SK-N-SH (cell line): Measurements from ENCODE around the gene NCAPD3. TPM values are rescaled to one million over a fixed set of nuclear protein-coding genes. Genes with fewer than 3 reads are reported as not detected.
A peak's percentile ranks its signal among the peaks of the same experiment; 100 is the strongest.

Experiments used
- CTCF ChIA-PET: fragments of 300-600, 350-600 bp; formaldehyde crosslinking; extraction: SDS; loops from one replicate; lab custom pipeline; 2021; lab: Yijun Ruan, JAX
- POLR2A ChIA-PET: fragments of 350-600 bp; sonication (Branson Sonifier 250); formaldehyde crosslinking; extraction: SDS; loops from one replicate; lab custom pipeline; 2020; ENCODE audit warnings: antibody characterized with exemption, inconsistent platforms; lab: Yijun Ruan, JAX
- DNase-seq: peaks from one replicate; pipeline ENCODE4 v3.0.0; 2012
- H2AFZ ChIP-seq: fragments of 200-600 bp; sonication (generic); 2 replicates; pipeline ENCODE4 v1.8.1; 2016; ENCODE audit warnings: antibody characterized with exemption, mild to moderate bottlenecking, low read depth
- H3F3A ChIP-seq: fragments of 200-600 bp; sonication (generic); replicated peaks from 2 replicates; pipeline ENCODE3; 2016; ENCODE audit warnings: antibody characterized with exemption, mild to moderate bottlenecking; ENCODE audit not compliant: insufficient read depth
- H3K27ac ChIP-seq, 2 experiments: fragments of 200-500 bp in 1 of 2; fragments of 200-600 bp in 1 of 2; sonication (Bioruptor generic) in 1 of 2; sonication (generic), shearing (Covaris generic) in 1 of 2; 2 replicates each; pipeline versions ENCODE4 v1.5.1 to v1.6.1; 2014 to 2016; ENCODE audit warnings: low read depth in 2 of 2, inconsistent platforms in 1 of 2, low read length in 1 of 2, mild to moderate bottlenecking in 1 of 2, mixed read lengths in 1 of 2
- H3K27me3 ChIP-seq: fragments of 200-600 bp; sonication (generic), shearing (Covaris generic); 2 replicates; pipeline ENCODE4 v1.6.1; 2016; ENCODE audit warnings: mixed run types; ENCODE audit not compliant: insufficient read depth
- H3K36me3 ChIP-seq, 2 experiments: fragments of 200-500 bp in 1 of 2; fragments of 200-600 bp in 1 of 2; sonication (Bioruptor generic) in 1 of 2; sonication (generic) in 1 of 2; replicated peaks in 1 of 2; 2 replicates each; pipeline versions ENCODE3 to v1.5.1; 2014 to 2016; ENCODE audit warnings: low read length in 1 of 2, mild to moderate bottlenecking in 1 of 2; ENCODE audit not compliant: insufficient read depth in 2 of 2, control insufficient read depth in 1 of 2
- H3K4me1 ChIP-seq, 2 experiments: fragments of 200-500 bp in 1 of 2; fragments of 200-600 bp in 1 of 2; sonication (Bioruptor generic) in 1 of 2; sonication (generic), shearing (Covaris generic) in 1 of 2; 2 replicates each; pipeline versions ENCODE4 v1.5.1 to v1.6.1; 2014 to 2016; ENCODE audit warnings: low read depth in 1 of 2, low read length in 1 of 2, mixed run types in 1 of 2; ENCODE audit not compliant: insufficient read depth in 2 of 2, control insufficient read depth in 1 of 2
- H3K4me2 ChIP-seq: fragments of 200-600 bp; sonication (generic), shearing (Covaris generic); 2 replicates; pipeline ENCODE4 v1.6.1; 2017; ENCODE audit warnings: mixed run types
- H3K4me3 ChIP-seq, 2 experiments: fragments of 200-500 bp in 1 of 2; fragments of 200-600 bp in 1 of 2; sonication (Bioruptor generic) in 1 of 2; sonication (generic), shearing (Covaris generic) in 1 of 2; 2 replicates each; pipeline versions ENCODE4 v1.5.1 to v1.8.1; 2014 to 2016; ENCODE audit warnings: low read depth in 2 of 2, inconsistent platforms in 1 of 2, low read length in 1 of 2, mild to moderate bottlenecking in 1 of 2, mixed read lengths in 1 of 2, moderate library complexity in 1 of 2
- H3K79me2 ChIP-seq: fragments of 200-600 bp; sonication (generic); 2 replicates; pipeline ENCODE4 v1.8.1; 2017; ENCODE audit warnings: mild to moderate bottlenecking; ENCODE audit not compliant: insufficient read depth
- H3K9ac ChIP-seq: fragments of 200-600 bp; sonication (generic); 2 replicates; pipeline ENCODE4 v1.6.1; 2017; ENCODE audit warnings: mixed run types
- H3K9me2 ChIP-seq: fragments of 200-600 bp; sonication (generic); 2 replicates; pipeline ENCODE4 v1.6.1; 2017; ENCODE audit warnings: mixed run types
- H3K9me3 ChIP-seq: fragments of 200-600 bp; sonication (generic); 2 replicates; pipeline ENCODE4 v1.6.1; 2017; ENCODE audit warnings: mixed run types, mild to moderate bottlenecking, moderate library complexity
- H4K20me1 ChIP-seq: fragments of 200-600 bp; sonication (generic); 2 replicates; pipeline ENCODE4 v1.6.1; 2017; ENCODE audit warnings: mild to moderate bottlenecking, mixed run types; ENCODE audit not compliant: insufficient read depth
- CHD2 ChIP-seq: fragments of 150-350 bp; IDR thresholded peaks from 2 replicates; pipeline ENCODE4 v1.6.1; 2018; ENCODE audit warnings: low read length; ENCODE audit not compliant: partially characterized antibody
- ELF1 ChIP-seq: IDR thresholded peaks from 2 replicates; pipeline ENCODE4 v1.4.0; 2012
- EP300 ChIP-seq, 2 experiments: IDR thresholded peaks; 2 replicates each; pipeline versions ENCODE4 v1.4.0 to v1.6.1; 2012; ENCODE audit warnings: borderline replicate concordance in 1 of 2, low read depth in 1 of 2, low read length in 1 of 2
- GABPA ChIP-seq: IDR thresholded peaks from 2 replicates; pipeline ENCODE4 v1.4.0; 2012; ENCODE audit warnings: low read depth, mild to moderate bottlenecking
- GATA2 ChIP-seq: sonication (generic); formaldehyde crosslinking; IDR thresholded peaks from 2 replicates; pipeline ENCODE4 v1.5.0; 2020; ENCODE audit warnings: mild to moderate bottlenecking, missing genetic modification reagents
- IRF3 ChIP-seq: fragments of 150-350 bp; IDR thresholded peaks from 2 replicates; pipeline ENCODE4 v1.6.1; 2016; ENCODE audit warnings: mild to moderate bottlenecking, low read depth, low read length
- JUND ChIP-seq: IDR thresholded peaks from 2 replicates; pipeline ENCODE4 v1.4.0; 2012
- MAX ChIP-seq: IDR thresholded peaks from 2 replicates; pipeline ENCODE4 v1.4.0; 2012; ENCODE audit warnings: low read depth
- MEF2A ChIP-seq: IDR thresholded peaks from 2 replicates; pipeline ENCODE4 v1.4.0; 2012; ENCODE audit warnings: low read depth, borderline replicate concordance
- MXI1 ChIP-seq: IDR thresholded peaks from 2 replicates; pipeline ENCODE4 v1.6.1; 2012; ENCODE audit warnings: mild to moderate bottlenecking, low read depth, low read length, improper control_type of control experiment
- NFIC ChIP-seq: IDR thresholded peaks from 2 replicates; pipeline ENCODE4 v1.4.0; 2012; ENCODE audit warnings: borderline replicate concordance
- NRF1 ChIP-seq: IDR thresholded peaks from 2 replicates; pipeline ENCODE4 v1.6.1; 2012; ENCODE audit warnings: low read depth, mild to moderate bottlenecking, low read length
- PBX3 ChIP-seq: IDR thresholded peaks from 2 replicates; pipeline ENCODE4; 2012
- RAD21 ChIP-seq: IDR thresholded peaks from 2 replicates; pipeline ENCODE4 v1.6.1; 2012; ENCODE audit warnings: mild to moderate bottlenecking, low read length
- RCOR1 ChIP-seq: fragments of 150-350 bp; IDR thresholded peaks from 2 replicates; pipeline ENCODE4 v1.6.1; 2017; ENCODE audit warnings: antibody characterized with exemption, low read length
- RXRA ChIP-seq: IDR thresholded peaks from 2 replicates; pipeline ENCODE4 v1.4.0; 2012; ENCODE audit warnings: low read depth, mild to moderate bottlenecking, borderline replicate concordance
- SMC3 ChIP-seq: IDR thresholded peaks from 2 replicates; pipeline ENCODE4 v1.6.1; 2012; ENCODE audit warnings: low read depth, low read length, improper control_type of control experiment
- TCF12 ChIP-seq: IDR thresholded peaks from 2 replicates; pipeline ENCODE4 v1.4.0; 2012
- USF1 ChIP-seq: IDR thresholded peaks from 2 replicates; pipeline ENCODE4 v1.4.0; 2012; ENCODE audit warnings: low read depth, borderline replicate concordance
- YY1 ChIP-seq: IDR thresholded peaks from 2 replicates; pipeline ENCODE4 v1.4.0; 2012; ENCODE audit warnings: low read depth, mild to moderate bottlenecking
- WGBS: methylation state at CpG from one replicate; pipeline ENCODE4 v1.1.6; 2017; ENCODE audit warnings: low lambda C conversion rate; 5-methylcytosine and 5-hydroxymethylcytosine counted together
- polyA plus RNA-seq, 3 experiments: library from polyadenylated mRNA; depleted of rRNA; stranded (reverse); fragments of >200 nt; gene quantifications; 2 replicates each; pipeline ENCODE4 v1.2.3, GENCODE V29; 2012

The NCAPD3 gene
- polyA plus RNA-seq, 1 of the 3 experiments (the other 2 are of a cell fraction) = 19.5 TPM

GRCh38 chr11:134120921-134121526, 102.7 kb downstream of the NCAPD3 start:
- H3K9ac ChIP-seq = peak overlapping the region; percentile 57
- H4K20me1 ChIP-seq = no peaks in the 10 kb centered on the region
- no peaks in the 10 kb centered on the region for H3K9me2 ChIP-seq
- peaks cover 34% of the 10 kb centered on the region for H3F3A ChIP-seq
- peaks cover 30 to 52% of the 10 kb centered on the region in 2 experiments for H3K4me1 ChIP-seq
- H3K27ac ChIP-seq = peak overlapping the region; percentile 95
- H3K4me3 ChIP-seq = peak overlapping the region; percentile 19 to 53
- peak overlapping the region; percentile 78 for H3K4me2 ChIP-seq
- no peaks in the 10 kb centered on the region for H3K9me3 ChIP-seq
- POLR2A ChIA-PET = interaction anchor here (0.6 kb wide), 1 partner anchor 87 kb away, joined by 3 read pairs; no protein-coding TSS in a partner anchor
- TF ChIP-seq MAX (no peak), JUND (0 out of 2 replicates have a peak, but pooled peaks have one; percentile 9), EP300 (IDR thresholded peaks at IDR 0.05; ENCODE audit: borderline replicate concordance in 1 of 2, low read depth in 1 of 2, low read length in 1 of 2) (no peak), CHD2 (peak; percentile 7), TCF12 (0 out of 2 replicates have a peak, but pooled peaks have one; percentile 5), NRF1 (no peak), GATA2 (peak; percentile 70), IRF3 (0 out of 2 replicates have a peak, but pooled peaks have one; percentile 14)
- H2AFZ ChIP-seq = peak overlapping the region; percentile 78; the same call in 1 of the 2 replicates
- WGBS = 20% methylated on average over 9 of the region's 9 CpGs
- peaks cover 44% of the 10 kb centered on the region for H3K79me2 ChIP-seq
- CTCF ChIA-PET = interaction anchor here (0.9 to 2.3 kb wide), 4 partner anchors 13 to 193 kb away, joined by 3 to 16 read pairs (median 4); no protein-coding TSS in a partner anchor
- no peaks in the 10 kb centered on the region for H3K27me3 ChIP-seq
- no peaks in the 10 kb centered on the region for H3K36me3 ChIP-seq
- DNase-seq = peak; percentile 61

- Histone ChIP-seq H3K4me2 (peak overlapping the region; percentile 78), H3K9me3 (no peaks in the 10 kb centered on the region), H2AFZ (peak overlapping the region; percentile 78; the same call in 1 of the 2 replicates), H3K4me3 (peak overlapping the region in 1 of 2 experiments; percentile 53; a peak in 3 of 4 replicates), H3K27ac (peak overlapping the region; percentile 95), H3K27me3 (no peaks in the 10 kb centered on the region), H3K9me2 (no peaks in the 10 kb centered on the region), H4K20me1 (no peaks in the 10 kb centered on the region), H3K79me2 (peaks cover 51% of the 10 kb centered on the region), H3K4me1 (peaks cover 25 to 45% of the 10 kb centered on the region in 2 experiments), H3K36me3 (no peaks in the 10 kb centered on the region), H3K9ac (peak overlapping the region; percentile 57), H3F3A (peaks cover 27% of the 10 kb centered on the region)
- no peak for DNase-seq
- ChIA-PET POLR2A (no interaction called here), CTCF (interaction anchor here (0.8 to 2.3 kb wide), 8 partner anchors 13 to 193 kb away, joined by 3 to 16 read pairs (median 3); no protein-coding TSS in a partner anchor)
- 42% methylated on average over 13 of the region's 13 CpGs for WGBS
- no peak for TF ChIP-seq MXI1
- TF ChIP-seq USF1 = no peak
- TF ChIP-seq MAX = 0 out of 2 replicates have a peak, but pooled peaks have one; percentile 41
- TF ChIP-seq GABPA = no peak
- peak; percentile 67 for TF ChIP-seq MEF2A
- TF ChIP-seq YY1 = peak; percentile 45
- TF ChIP-seq RAD21 = no peak
- no peak for TF ChIP-seq ELF1
- no peak; the same call in 1 of the 2 replicates for TF ChIP-seq SMC3
- TF ChIP-seq PBX3 = peak; percentile 36
- TF ChIP-seq RCOR1 = no peak
- TF ChIP-seq JUND = 0 out of 2 replicates have a peak, but pooled peaks have one; percentile 2
- TF ChIP-seq RXRA = no peak
- 0 out of 2 replicates have a peak, but pooled peaks have one; percentile 2 for TF ChIP-seq NFIC
- TF ChIP-seq IRF3 = no peak
These were observed 103.5 kb downstream of the NCAPD3 start for GRCh38 chr11:134120143-134120850.
